WTC11 (cell line): ENCODE results near the gene RNU5B-1. TPM values are rescaled to one million over a fixed set of nuclear protein-coding genes. Genes with fewer than 3 reads are reported as not detected.

Source experiments
- ATAC-seq: fragments of 200-7000 bp; cut with Tn5 transposase; 2 replicates; pipeline ENCODE4 v1.10.0; 2021; ENCODE audit warnings: mild to moderate bottlenecking, moderate library complexity
- CTCF ChIA-PET: fragments of 300-600 bp; sonication (Branson Sonifier 250); formaldehyde crosslinking; loops from one replicate; lab custom pipeline; 2021; ENCODE audit warnings: antibody characterized with exemption; lab: Charles Lee
- POLR2A ChIA-PET: fragments of 350-600 bp; sonication (Branson Sonifier 250); formaldehyde crosslinking; loops from one replicate; lab custom pipeline; 2021; ENCODE audit warnings: antibody characterized with exemption; lab: Charles Lee
- DNase-seq: peaks from one replicate; pipeline ENCODE4 v3.0.0; 2021; ENCODE audit warnings: low spot score
- H3K27ac Mint-ChIP-seq: 2 replicates; pipeline ENCODE4 v1.8.0; 2021; ENCODE audit warnings: mixed read lengths
- H3K27me3 Mint-ChIP-seq: 2 replicates; pipeline ENCODE4 v1.8.0; 2021; ENCODE audit warnings: low read depth, mild to moderate bottlenecking, moderate library complexity, mixed read lengths
- H3K36me3 Mint-ChIP-seq: 2 replicates; pipeline ENCODE4 v1.8.0; 2021; ENCODE audit warnings: mixed read lengths
- H3K4me1 Mint-ChIP-seq: 2 replicates; pipeline ENCODE4 v1.8.0; 2022; ENCODE audit warnings: mixed read lengths
- H3K4me3 Mint-ChIP-seq: 2 replicates; pipeline ENCODE4 v1.8.0; 2021; ENCODE audit warnings: mild to moderate bottlenecking, moderate library complexity, mixed read lengths
- H3K9me3 Mint-ChIP-seq: 2 replicates; pipeline ENCODE4 v1.8.0; 2021; ENCODE audit warnings: mixed read lengths
- CREB1 ChIP-seq: sonication (generic); formaldehyde crosslinking; IDR thresholded peaks from 2 replicates; pipeline ENCODE4 v1.8.0; 2023; ENCODE audit warnings: mild to moderate bottlenecking, missing genetic modification reagents
- EMX1 ChIP-seq: fragments of 250-450 bp; sonication (Bioruptor Pico); IDR thresholded peaks from 2 replicates; pipeline ENCODE4 v1.8.0; 2021; ENCODE audit warnings: mild to moderate bottlenecking
- ETV6 ChIP-seq: sonication (generic); formaldehyde crosslinking; IDR thresholded peaks from 2 replicates; pipeline ENCODE4 v1.8.1; 2022; ENCODE audit warnings: mild to moderate bottlenecking, missing genetic modification reagents
- FOXJ3 ChIP-seq: sonication (generic); formaldehyde crosslinking; IDR thresholded peaks from 2 replicates; pipeline ENCODE4 v1.9.0; 2021; ENCODE audit warnings: missing genetic modification reagents, mild to moderate bottlenecking, borderline replicate concordance
- FOXP1 ChIP-seq: sonication (generic); formaldehyde crosslinking; IDR thresholded peaks from 2 replicates; pipeline ENCODE4 v1.8.0; 2022; ENCODE audit warnings: missing genetic modification reagents, mild to moderate bottlenecking, moderate library complexity, borderline replicate concordance
- GABPB1 ChIP-seq: sonication (generic); formaldehyde crosslinking; IDR thresholded peaks from 2 replicates; pipeline ENCODE4 v1.8.1; 2023; ENCODE audit warnings: mild to moderate bottlenecking, missing genetic modification reagents
- GTF2I ChIP-seq: fragments of 250-450 bp; sonication (Bioruptor Pico); conservative IDR thresholded peaks from 2 replicates; pipeline ENCODE4 v1.4.0; 2021; ENCODE audit warnings: mild to moderate bottlenecking
- KAT7 ChIP-seq: sonication (generic); formaldehyde crosslinking; IDR thresholded peaks from 2 replicates; pipeline ENCODE4 v1.8.1; 2023; ENCODE audit warnings: missing genetic modification reagents, mild to moderate bottlenecking, borderline replicate concordance
- MXD4 ChIP-seq: fragments of 250-450 bp; sonication (Bioruptor Pico); IDR thresholded peaks from 2 replicates; pipeline ENCODE4 v1.8.0; 2021; ENCODE audit warnings: mild to moderate bottlenecking, moderate library complexity, borderline replicate concordance
- NFYB ChIP-seq: sonication (generic); formaldehyde crosslinking; conservative IDR thresholded peaks from 2 replicates; pipeline ENCODE4 v1.8.0; 2022; ENCODE audit warnings: low read depth, missing genetic modification reagents
- NR1H2 ChIP-seq: sonication (generic); formaldehyde crosslinking; IDR thresholded peaks from 2 replicates; pipeline ENCODE4 v1.9.0; 2021; ENCODE audit warnings: mild to moderate bottlenecking, moderate library complexity, missing genetic modification reagents
- RORB ChIP-seq: fragments of 250-450 bp; sonication (Bioruptor Pico); IDR thresholded peaks from 2 replicates; pipeline ENCODE4 v1.9.0; 2021; ENCODE audit warnings: mild to moderate bottlenecking
- SMAD3 ChIP-seq: sonication (generic); formaldehyde crosslinking; IDR thresholded peaks from 2 replicates; pipeline ENCODE4 v1.8.0; 2022; ENCODE audit warnings: missing genetic modification reagents, mild to moderate bottlenecking, borderline replicate concordance
- SMAD4 ChIP-seq: sonication (generic); formaldehyde crosslinking; IDR thresholded peaks from 2 replicates; pipeline ENCODE4 v1.8.0; 2022; ENCODE audit warnings: mild to moderate bottlenecking, missing genetic modification reagents
- TEAD1 ChIP-seq: sonication (generic); formaldehyde crosslinking; IDR thresholded peaks from 2 replicates; pipeline ENCODE4 v1.8.0; 2022; ENCODE audit warnings: mild to moderate bottlenecking, missing genetic modification reagents
- TEAD4 ChIP-seq: sonication (generic); formaldehyde crosslinking; IDR thresholded peaks from 2 replicates; pipeline ENCODE4 v1.8.0; 2022; ENCODE audit warnings: mild to moderate bottlenecking, missing genetic modification reagents
- ZNF138 ChIP-seq: sonication (generic); formaldehyde crosslinking; conservative IDR thresholded peaks from 2 replicates; pipeline ENCODE4 v1.8.1; 2022; ENCODE audit warnings: mild to moderate bottlenecking, moderate library complexity, missing genetic modification reagents
- total RNA-seq: library from RNA; stranded (reverse); gene quantifications from 3 replicates; pipeline ENCODE4 v1.2.3, GENCODE V29; 2021
- TF ChIP-seq, protein P1 (sequence below): sonication (generic); formaldehyde crosslinking; IDR thresholded peaks from 2 replicates; pipeline ENCODE4 v1.8.1; 2023; ENCODE audit warnings: mild to moderate bottlenecking, missing genetic modification reagents
- TF ChIP-seq, protein P2 (sequence below): sonication (generic); formaldehyde crosslinking; IDR thresholded peaks from 2 replicates; pipeline ENCODE4 v1.8.0; 2023; ENCODE audit warnings: missing genetic modification reagents, mild to moderate bottlenecking, borderline replicate concordance
- TF ChIP-seq, protein P3 (sequence below): sonication (generic); formaldehyde crosslinking; IDR thresholded peaks from 2 replicates; pipeline ENCODE4 v1.8.1; 2022; ENCODE audit warnings: low read depth, mild to moderate bottlenecking, moderate library complexity, missing genetic modification reagents, borderline replicate concordance

The RNU5B-1 gene
- total RNA-seq, 1 experiment from 2014 or later, result not detected

DNA sequence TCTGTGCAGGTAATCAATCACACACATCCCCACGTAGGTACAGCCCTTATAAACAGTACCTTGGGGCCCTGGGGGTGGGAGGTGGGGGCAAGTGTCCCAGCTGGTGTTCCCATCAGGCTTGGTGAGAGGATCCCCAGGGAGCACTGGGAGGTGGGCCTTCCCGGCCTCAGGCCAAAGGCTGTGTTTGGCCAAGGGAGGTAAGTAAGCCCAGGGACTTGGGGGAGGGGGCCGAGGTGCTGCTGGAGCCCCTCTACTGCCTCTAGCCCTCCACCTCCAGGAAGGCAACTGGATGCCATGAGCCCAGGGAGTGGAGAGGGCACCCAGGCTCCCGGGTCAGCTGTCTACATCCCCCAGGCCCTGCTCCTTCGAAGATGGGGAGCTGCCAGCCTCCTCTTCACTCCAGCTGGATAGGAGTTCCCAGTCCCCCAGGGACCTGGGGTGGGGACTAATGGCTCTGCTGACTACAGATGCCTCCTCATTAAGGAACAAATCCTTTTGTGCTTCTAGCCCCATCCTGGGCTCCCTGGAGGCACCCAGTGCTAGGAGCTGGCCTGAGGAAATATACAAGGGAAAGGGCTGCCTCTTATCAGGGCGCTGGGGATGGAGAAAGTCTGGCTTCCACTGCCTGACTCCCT is 33.1 kb downstream of the RNU5B-1 start:
- ChIA-PET POLR2A (interaction anchor here (0.9 to 1.2 kb wide), 2 partner anchors 31 to 84 kb away, joined by 3 read pairs; no protein-coding TSS in a partner anchor), CTCF (interaction anchor here (0.9 to 9.4 kb wide), 5 partner anchors 11 to 57 kb away, joined by 3 to 64 read pairs (median 8); no protein-coding TSS in a partner anchor)
- DNase-seq (no peak), ATAC-seq (no peak)
- H3K27ac Mint-ChIP-seq, result peak overlapping the region; percentile 16; the same call in 1 of the 2 replicates
- H3K4me3 Mint-ChIP-seq, result no peak overlapping the region
- peaks cover 76% of the 10 kb centered on the region for H3K4me1 Mint-ChIP-seq
- H3K36me3 Mint-ChIP-seq, result no peaks in the 10 kb centered on the region
- TF ChIP-seq ETV6 (no peak), GABPB1 (CRISPR knock-in tag) (no peak), ZNF138 (CRISPR knock-in tag) (no peak), EMX1 (CRISPR knock-in tag) (no peak), RORB (CRISPR knock-in tag) (no peak), NFYB (CRISPR knock-in tag) (no peak), TEAD1 (CRISPR knock-in tag) (no peak), MXD4 (CRISPR knock-in tag) (no peak), SMAD3 (no peak), KAT7 (CRISPR knock-in tag) (no peak), NR1H2 (CRISPR knock-in tag) (no peak), TEAD4 (CRISPR knock-in tag) (no peak), SMAD4 (CRISPR knock-in tag) (no peak), GTF2I (no peak), CREB1 (no peak), FOXP1 (no peak), FOXJ3 (CRISPR knock-in tag) (no peak)
- TF ChIP-seq, protein P1, sequence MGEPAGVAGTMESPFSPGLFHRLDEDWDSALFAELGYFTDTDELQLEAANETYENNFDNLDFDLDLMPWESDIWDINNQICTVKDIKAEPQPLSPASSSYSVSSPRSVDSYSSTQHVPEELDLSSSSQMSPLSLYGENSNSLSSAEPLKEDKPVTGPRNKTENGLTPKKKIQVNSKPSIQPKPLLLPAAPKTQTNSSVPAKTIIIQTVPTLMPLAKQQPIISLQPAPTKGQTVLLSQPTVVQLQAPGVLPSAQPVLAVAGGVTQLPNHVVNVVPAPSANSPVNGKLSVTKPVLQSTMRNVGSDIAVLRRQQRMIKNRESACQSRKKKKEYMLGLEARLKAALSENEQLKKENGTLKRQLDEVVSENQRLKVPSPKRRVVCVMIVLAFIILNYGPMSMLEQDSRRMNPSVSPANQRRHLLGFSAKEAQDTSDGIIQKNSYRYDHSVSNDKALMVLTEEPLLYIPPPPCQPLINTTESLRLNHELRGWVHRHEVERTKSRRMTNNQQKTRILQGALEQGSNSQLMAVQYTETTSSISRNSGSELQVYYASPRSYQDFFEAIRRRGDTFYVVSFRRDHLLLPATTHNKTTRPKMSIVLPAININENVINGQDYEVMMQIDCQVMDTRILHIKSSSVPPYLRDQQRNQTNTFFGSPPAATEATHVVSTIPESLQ (CRISPR knock-in tag), result no peak
- TF ChIP-seq, protein P2, sequence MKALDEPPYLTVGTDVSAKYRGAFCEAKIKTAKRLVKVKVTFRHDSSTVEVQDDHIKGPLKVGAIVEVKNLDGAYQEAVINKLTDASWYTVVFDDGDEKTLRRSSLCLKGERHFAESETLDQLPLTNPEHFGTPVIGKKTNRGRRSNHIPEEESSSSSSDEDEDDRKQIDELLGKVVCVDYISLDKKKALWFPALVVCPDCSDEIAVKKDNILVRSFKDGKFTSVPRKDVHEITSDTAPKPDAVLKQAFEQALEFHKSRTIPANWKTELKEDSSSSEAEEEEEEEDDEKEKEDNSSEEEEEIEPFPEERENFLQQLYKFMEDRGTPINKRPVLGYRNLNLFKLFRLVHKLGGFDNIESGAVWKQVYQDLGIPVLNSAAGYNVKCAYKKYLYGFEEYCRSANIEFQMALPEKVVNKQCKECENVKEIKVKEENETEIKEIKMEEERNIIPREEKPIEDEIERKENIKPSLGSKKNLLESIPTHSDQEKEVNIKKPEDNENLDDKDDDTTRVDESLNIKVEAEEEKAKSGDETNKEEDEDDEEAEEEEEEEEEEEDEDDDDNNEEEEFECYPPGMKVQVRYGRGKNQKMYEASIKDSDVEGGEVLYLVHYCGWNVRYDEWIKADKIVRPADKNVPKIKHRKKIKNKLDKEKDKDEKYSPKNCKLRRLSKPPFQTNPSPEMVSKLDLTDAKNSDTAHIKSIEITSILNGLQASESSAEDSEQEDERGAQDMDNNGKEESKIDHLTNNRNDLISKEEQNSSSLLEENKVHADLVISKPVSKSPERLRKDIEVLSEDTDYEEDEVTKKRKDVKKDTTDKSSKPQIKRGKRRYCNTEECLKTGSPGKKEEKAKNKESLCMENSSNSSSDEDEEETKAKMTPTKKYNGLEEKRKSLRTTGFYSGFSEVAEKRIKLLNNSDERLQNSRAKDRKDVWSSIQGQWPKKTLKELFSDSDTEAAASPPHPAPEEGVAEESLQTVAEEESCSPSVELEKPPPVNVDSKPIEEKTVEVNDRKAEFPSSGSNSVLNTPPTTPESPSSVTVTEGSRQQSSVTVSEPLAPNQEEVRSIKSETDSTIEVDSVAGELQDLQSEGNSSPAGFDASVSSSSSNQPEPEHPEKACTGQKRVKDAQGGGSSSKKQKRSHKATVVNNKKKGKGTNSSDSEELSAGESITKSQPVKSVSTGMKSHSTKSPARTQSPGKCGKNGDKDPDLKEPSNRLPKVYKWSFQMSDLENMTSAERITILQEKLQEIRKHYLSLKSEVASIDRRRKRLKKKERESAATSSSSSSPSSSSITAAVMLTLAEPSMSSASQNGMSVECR (CRISPR knock-in tag), result no peak
- TF ChIP-seq, protein P3, sequence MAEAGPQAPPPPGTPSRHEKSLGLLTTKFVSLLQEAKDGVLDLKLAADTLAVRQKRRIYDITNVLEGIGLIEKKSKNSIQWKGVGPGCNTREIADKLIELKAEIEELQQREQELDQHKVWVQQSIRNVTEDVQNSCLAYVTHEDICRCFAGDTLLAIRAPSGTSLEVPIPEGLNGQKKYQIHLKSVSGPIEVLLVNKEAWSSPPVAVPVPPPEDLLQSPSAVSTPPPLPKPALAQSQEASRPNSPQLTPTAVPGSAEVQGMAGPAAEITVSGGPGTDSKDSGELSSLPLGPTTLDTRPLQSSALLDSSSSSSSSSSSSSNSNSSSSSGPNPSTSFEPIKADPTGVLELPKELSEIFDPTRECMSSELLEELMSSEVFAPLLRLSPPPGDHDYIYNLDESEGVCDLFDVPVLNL (CRISPR knock-in tag), result no peak
- H3K27me3 Mint-ChIP-seq, result no peaks in the 10 kb centered on the region
- no peaks in the 10 kb centered on the region for H3K9me3 Mint-ChIP-seq
